Lower lobe of right lung (tissue), 2 donors: Measurements from ENCODE around the gene SP140. TPM values are rescaled to one million over a fixed set of nuclear protein-coding genes. Genes with fewer than 3 reads are reported as not detected.
A peak's percentile ranks its signal among the peaks of the same experiment; 100 is the strongest.
"Not testable (repeated sequence)": the region's sequence is repeated elsewhere in the genome, so short reads cannot be mapped to it uniquely, and the experiment has no call there.

Experiments
- ATAC-seq, 2 donors: fragments of 200-7000 bp; cut with Tn5 transposase; one replicate each; pipeline ENCODE4 v1.9.1; 2020 to 2022; ENCODE audit warnings: mild to moderate bottlenecking in 2 of 2, moderate library complexity in 2 of 2
- DNase-seq: peaks from one replicate; pipeline ENCODE4 v3.0.0-alpha.2; 2020
- H3K27ac ChIP-seq: fragments of 200-600 bp; one replicate; pipeline ENCODE4 v1.8.0; 2022
- H3K27me3 ChIP-seq: fragments of 200-600 bp; one replicate; pipeline ENCODE4 v1.8.0; 2022; ENCODE audit warnings: low read depth
- H3K36me3 ChIP-seq: fragments of 200-600 bp; one replicate; pipeline ENCODE4 v1.8.0; 2022; ENCODE audit warnings: mild to moderate bottlenecking
- H3K4me1 ChIP-seq: fragments of 200-600 bp; one replicate; pipeline ENCODE4 v1.8.0; 2022
- H3K4me3 ChIP-seq: fragments of 200-600 bp; one replicate; pipeline ENCODE4 v1.8.0; 2022; ENCODE audit warnings: mild to moderate bottlenecking
- H3K9me3 ChIP-seq: fragments of 200-600 bp; one replicate; pipeline ENCODE4 v1.8.0; 2022
- intact Hi-C: fragments of 100-400 bp; cut with DNase I; formaldehyde crosslinking; loops from one replicate; pipeline ENCODE4 v1.11.0; 2022
- total RNA-seq: library from RNA; stranded (reverse); fragmentation: NEBNext Ultra II Directional; extraction: Animal tissue kit (Norgen Biotek cat#: 25700); gene quantifications from one replicate; pipeline ENCODE4 v1.2.1, GENCODE V29; 2021
- TF ChIP-seq, protein P1 (sequence below): fragments of 200-600 bp; IDR thresholded peaks from one replicate; pipeline ENCODE4 v1.8.0; 2022; ENCODE audit warnings: antibody characterized with exemption, mild to moderate bottlenecking
- donor health status: DM: no; HTN: yes; CAD: no; lungs with severe emphysema.

SP140 gene
- total RNA-seq, 1 donor from 2014 or later = 15.0 TPM

GRCh38 chr2:230306474-230306873 lies 80.9 kb downstream of the SP140 start:
- no peak for DNase-seq
- Histone ChIP-seq H3K9me3 (peaks cover 12% of the 10 kb centered on the region), H3K36me3 (no peaks in the 10 kb centered on the region), H3K4me3 (no peak overlapping the region), H3K27ac (no peak overlapping the region), H3K27me3 (no peaks in the 10 kb centered on the region), H3K4me1 (no peaks in the 10 kb centered on the region)
- TF ChIP-seq, protein P1, sequence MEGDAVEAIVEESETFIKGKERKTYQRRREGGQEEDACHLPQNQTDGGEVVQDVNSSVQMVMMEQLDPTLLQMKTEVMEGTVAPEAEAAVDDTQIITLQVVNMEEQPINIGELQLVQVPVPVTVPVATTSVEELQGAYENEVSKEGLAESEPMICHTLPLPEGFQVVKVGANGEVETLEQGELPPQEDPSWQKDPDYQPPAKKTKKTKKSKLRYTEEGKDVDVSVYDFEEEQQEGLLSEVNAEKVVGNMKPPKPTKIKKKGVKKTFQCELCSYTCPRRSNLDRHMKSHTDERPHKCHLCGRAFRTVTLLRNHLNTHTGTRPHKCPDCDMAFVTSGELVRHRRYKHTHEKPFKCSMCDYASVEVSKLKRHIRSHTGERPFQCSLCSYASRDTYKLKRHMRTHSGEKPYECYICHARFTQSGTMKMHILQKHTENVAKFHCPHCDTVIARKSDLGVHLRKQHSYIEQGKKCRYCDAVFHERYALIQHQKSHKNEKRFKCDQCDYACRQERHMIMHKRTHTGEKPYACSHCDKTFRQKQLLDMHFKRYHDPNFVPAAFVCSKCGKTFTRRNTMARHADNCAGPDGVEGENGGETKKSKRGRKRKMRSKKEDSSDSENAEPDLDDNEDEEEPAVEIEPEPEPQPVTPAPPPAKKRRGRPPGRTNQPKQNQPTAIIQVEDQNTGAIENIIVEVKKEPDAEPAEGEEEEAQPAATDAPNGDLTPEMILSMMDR = no peak
- intact Hi-C loops = no loop called here
- no peak for ATAC-seq

DNA sequence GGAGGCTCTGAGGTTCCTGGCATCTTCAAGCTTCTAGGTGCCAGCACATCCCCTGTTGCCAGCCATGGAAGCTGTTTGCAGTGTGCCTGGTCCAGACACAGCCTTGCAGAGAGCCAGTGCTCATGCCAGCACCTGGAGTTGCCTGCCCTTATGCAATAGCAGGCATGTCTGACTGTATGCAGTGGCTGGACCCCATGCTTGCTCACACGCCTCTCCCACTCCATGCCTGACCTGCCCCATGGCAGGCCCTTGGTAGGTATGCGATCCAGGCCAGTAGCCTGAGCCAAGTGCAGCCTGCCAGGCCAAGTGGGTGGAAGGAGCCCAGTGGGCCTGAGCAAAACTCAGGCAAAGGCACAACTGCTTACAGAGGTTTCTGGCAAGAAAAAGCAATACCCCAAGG lies 81.9 kb downstream of the SP140 start:
- Histone ChIP-seq H3K27me3 (no peaks in the 10 kb centered on the region), H3K4me1 (no peaks in the 10 kb centered on the region), H3K27ac (no peak overlapping the region), H3K9me3 (peaks cover 10% of the 10 kb centered on the region), H3K4me3 (no peak overlapping the region), H3K36me3 (no peaks in the 10 kb centered on the region)
- ATAC-seq (no peak), DNase-seq (no peak)
- TF ChIP-seq, protein P1 = no peak
- intact Hi-C loops = no loop called here

- TF ChIP-seq, protein P1 = no peak
- Histone ChIP-seq H3K27me3 (no peaks in the 10 kb centered on the region), H3K9me3 (peaks cover 7% of the 10 kb centered on the region), H3K36me3 (no peaks in the 10 kb centered on the region), H3K4me3 (no peak overlapping the region), H3K27ac (no peak overlapping the region), H3K4me1 (no peaks in the 10 kb centered on the region)
- ATAC-seq (no peak), DNase-seq (no peak)
- intact Hi-C loops = no loop called here
Measured at GRCh38 chr2:230308402-230309000, 83.0 kb downstream of the SP140 start.

- intact Hi-C loops, DNase-seq, H3K4me3 ChIP-seq, H3K4me1 ChIP-seq, H3K36me3 ChIP-seq, H3K27ac ChIP-seq, H3K9me3 ChIP-seq, H3K27me3 ChIP-seq: not testable (repeated sequence)
- ATAC-seq = peak; percentile 43 to 66
Measured at GRCh38 chr2:230310792-230311191, 85.3 kb downstream of the SP140 start.

- H3K27ac ChIP-seq, H3K9me3 ChIP-seq, DNase-seq, H3K4me1 ChIP-seq, H3K4me3 ChIP-seq, ATAC-seq, intact Hi-C loops, H3K27me3 ChIP-seq, H3K36me3 ChIP-seq: not testable (repeated sequence)
Measured at GRCh38 chr2:230311634-230312033, 86.1 kb downstream of the SP140 start.

- Histone ChIP-seq H3K36me3 (no peaks in the 10 kb centered on the region), H3K4me1 (peaks cover 3% of the 10 kb centered on the region), H3K27me3 (no peaks in the 10 kb centered on the region), H3K27ac (no peak overlapping the region), H3K9me3 (no peaks in the 10 kb centered on the region), H3K4me3 (no peak overlapping the region)
- intact Hi-C loops = no loop called here
- ATAC-seq (no peak), DNase-seq (no peak)
- TF ChIP-seq, protein P1 = no peak
Measured at GRCh38 chr2:230312638-230313037, 87.1 kb downstream of the SP140 start.
